ENCODE results near the gene MON1A. TPM values are rescaled to one million over a fixed set of nuclear protein-coding genes. Genes with fewer than 3 reads are reported as not detected.
A peak's percentile ranks its signal among the peaks of the same experiment; 100 is the strongest.
"Not testable (repeated sequence)": the region's sequence is repeated elsewhere in the genome, so short reads cannot be mapped to it uniquely, and the experiment has no call there.

Gene MON1A
- total RNA-seq, 2 experiments from 2014 or later, result 11.9 to 12.9 TPM

GRCh38 chr3:49911124-49911420 lies 18.5 kb downstream of the MON1A start:
- H3K27ac Mint-ChIP-seq, result no peak overlapping the region
- H3K27me3 Mint-ChIP-seq, result no peaks in the 10 kb centered on the region
- H3K4me1 Mint-ChIP-seq, result peaks cover 7% of the 10 kb centered on the region
- DNase-seq (no peak), ATAC-seq (ENCODE audit: low read depth) (no peak)
- no peak overlapping the region for H3K4me3 Mint-ChIP-seq
- POLR2A ChIA-PET, result no interaction called here
- H3K36me3 Mint-ChIP-seq, result peaks cover 3% of the 10 kb centered on the region
- no peaks in the 10 kb centered on the region for H3K9me3 Mint-ChIP-seq

- ATAC-seq (ENCODE audit: low read depth) (no peak), DNase-seq (no peak)
- Mint-ChIP-seq H3K27me3 (no peaks in the 10 kb centered on the region), H3K9me3 (no peaks in the 10 kb centered on the region), H3K4me1 (peaks cover 12% of the 10 kb centered on the region), H3K36me3 (peaks cover 3% of the 10 kb centered on the region), H3K4me3 (no peak overlapping the region), H3K27ac (no peak overlapping the region)
- POLR2A ChIA-PET, result interaction anchor here (0.6 kb wide), 1 partner anchor 75 kb away, joined by 3 read pairs; no protein-coding TSS in a partner anchor
Observed at GRCh38 chr3:49910409-49911123, 19.0 kb downstream of the MON1A start.

- POLR2A ChIA-PET, result interaction anchor here (1.5 kb wide), 1 partner anchor 24 kb away, joined by 3 read pairs; no protein-coding TSS in a partner anchor
- no peak overlapping the region for H3K4me3 Mint-ChIP-seq
- peaks cover 5% of the 10 kb centered on the region for H3K36me3 Mint-ChIP-seq
- no peak for DNase-seq
- H3K27me3 Mint-ChIP-seq, result no peaks in the 10 kb centered on the region
- no peak for ATAC-seq (ENCODE audit: low read depth)
- H3K4me1 Mint-ChIP-seq, result peaks cover 19% of the 10 kb centered on the region
- no peak overlapping the region for H3K27ac Mint-ChIP-seq
- no peaks in the 10 kb centered on the region for H3K9me3 Mint-ChIP-seq
Observed at GRCh38 chr3:49908373-49909199, 21.0 kb downstream of the MON1A start.

- H3K36me3 Mint-ChIP-seq, result peaks cover 5% of the 10 kb centered on the region
- ATAC-seq (ENCODE audit: low read depth) (peak; percentile 34), DNase-seq (peak; percentile 69)
- no peaks in the 10 kb centered on the region for H3K27me3 Mint-ChIP-seq
- H3K27ac Mint-ChIP-seq, result peak overlapping the region; percentile 80
- POLR2A ChIA-PET, result interaction anchor here (0.5 to 1.8 kb wide), 5 partner anchors 23 to 176 kb away, joined by 3 to 7 read pairs (median 4); partner anchors contain the start of genes INKA1 and MON1A
- peak overlapping the region; percentile 62 for H3K4me3 Mint-ChIP-seq
- no peaks in the 10 kb centered on the region for H3K9me3 Mint-ChIP-seq
- peaks cover 22% of the 10 kb centered on the region for H3K4me1 Mint-ChIP-seq
Observed at GRCh38 chr3:49906073-49906743, 23.4 kb downstream of the MON1A start.

- POLR2A ChIA-PET, result interaction anchor here (0.6 to 1.8 kb wide), 5 partner anchors 25 to 185 kb away, joined by 3 to 7 read pairs (median 6); partner anchors contain the start of genes AMIGO3, INKA1, MON1A and RBM6
- not testable (repeated sequence) for H3K36me3 Mint-ChIP-seq; DNase-seq; H3K27me3 Mint-ChIP-seq; ATAC-seq (ENCODE audit: low read depth); H3K9me3 Mint-ChIP-seq
- peak overlapping the region; percentile 95 for H3K27ac Mint-ChIP-seq
- peaks cover 24% of the 10 kb centered on the region for H3K4me1 Mint-ChIP-seq
- H3K4me3 Mint-ChIP-seq, result peak overlapping the region; percentile 96
Observed at GRCh38 chr3:49904448-49904847, 25.2 kb downstream of the MON1A start.

- peak; percentile 96 for DNase-seq
- Mint-ChIP-seq H3K27me3 (no peaks in the 10 kb centered on the region), H3K27ac (peak within 1 kb of the TSS; percentile 95), H3K4me1 (peaks cover 24% of the 10 kb centered on the region), H3K36me3 (peaks cover 2% of the 10 kb centered on the region), H3K4me3 (peak within 1 kb of the TSS; percentile 96), H3K9me3 (no peaks in the 10 kb centered on the region)
- peak; percentile 97 for ATAC-seq (ENCODE audit: low read depth)
- POLR2A ChIA-PET, result interaction anchor here (0.6 to 1.8 kb wide), 5 partner anchors 26 to 185 kb away, joined by 3 to 7 read pairs (median 6); partner anchors contain the start of genes AMIGO3, INKA1, MON1A and RBM6
Observed at GRCh38 chr3:49903451-49904424, 25.9 kb downstream of the MON1A start, which contains the start of gene MST1R. TSS of gene MST1R (minus strand) at chr3:49903873. CDS start at chr3:49903609, 264 bp downstream.

GRCh38 chr3:49902511-49903345 lies 26.9 kb downstream of the MON1A start:
- H3K36me3 Mint-ChIP-seq, result peaks cover 2% of the 10 kb centered on the region
- no peaks in the 10 kb centered on the region for H3K9me3 Mint-ChIP-seq
- H3K27me3 Mint-ChIP-seq, result no peaks in the 10 kb centered on the region
- POLR2A ChIA-PET, result interaction anchor here (0.6 to 1.1 kb wide), 3 partner anchors 27 to 1203 kb away, joined by 3 to 4 read pairs (median 4); partner anchors contain the start of gene MON1A
- DNase-seq (no peak), ATAC-seq (ENCODE audit: low read depth) (no peak)
- no peak overlapping the region for H3K27ac Mint-ChIP-seq
- H3K4me3 Mint-ChIP-seq, result peak overlapping the region; percentile 96
- H3K4me1 Mint-ChIP-seq, result peaks cover 24% of the 10 kb centered on the region

- Mint-ChIP-seq H3K36me3 (peaks cover 2% of the 10 kb centered on the region), H3K27me3 (no peaks in the 10 kb centered on the region), H3K4me3 (no peak overlapping the region), H3K27ac (no peak overlapping the region), H3K9me3 (no peaks in the 10 kb centered on the region), H3K4me1 (peaks cover 20% of the 10 kb centered on the region)
- no peak for DNase-seq
- ATAC-seq (ENCODE audit: low read depth), result no peak
- POLR2A ChIA-PET, result interaction anchor here (0.6 to 1.3 kb wide), 3 partner anchors 12 to 1202 kb away, joined by 3 to 4 read pairs (median 3); partner anchors contain the start of gene MON1A
Observed at GRCh38 chr3:49901366-49902339, 28.0 kb downstream of the MON1A start.

- Mint-ChIP-seq H3K9me3 (no peaks in the 10 kb centered on the region), H3K4me3 (no peak overlapping the region), H3K4me1 (peaks cover 12% of the 10 kb centered on the region), H3K27me3 (no peaks in the 10 kb centered on the region), H3K36me3 (peaks cover 2% of the 10 kb centered on the region), H3K27ac (no peak overlapping the region)
- DNase-seq (no peak), ATAC-seq (ENCODE audit: low read depth) (no peak)
- POLR2A ChIA-PET, result interaction anchor here (1.3 kb wide), 1 partner anchor 11 kb away, joined by 3 read pairs; no protein-coding TSS in a partner anchor
Observed at GRCh38 chr3:49900491-49901153, 29.0 kb downstream of the MON1A start.

GRCh38 chr3:49899815-49900214 lies 29.8 kb downstream of the MON1A start:
- Mint-ChIP-seq H3K4me3 (no peak overlapping the region), H3K4me1 (peaks cover 7% of the 10 kb centered on the region), H3K27me3 (no peaks in the 10 kb centered on the region), H3K9me3 (no peaks in the 10 kb centered on the region), H3K36me3 (peaks cover 2% of the 10 kb centered on the region), H3K27ac (no peak overlapping the region)
- no peak for DNase-seq
- POLR2A ChIA-PET, result interaction anchor here (0.7 kb wide), 1 partner anchor 61 kb away, joined by 3 read pairs; no protein-coding TSS in a partner anchor
- no peak for ATAC-seq (ENCODE audit: low read depth)

All from activated naive CD8-positive, alpha-beta T cell treated with anti-CD3 and anti-CD28 coated beads, Interleukin-2, amount 10 ng/mL, durations not matched to agents 7 days and 5 days (primary cell).